ENCODE data around the gene PDF. TPM values are rescaled to one million over a fixed set of nuclear protein-coding genes. Genes with fewer than 3 reads are reported as not detected.

PDF gene
- total and polyA plus RNA-seq, 2 of the 13 experiments (the other 11 are each of a cell fraction or from before 2014, with no cell fraction given) = 12.4 to 48.8 TPM

DNA sequence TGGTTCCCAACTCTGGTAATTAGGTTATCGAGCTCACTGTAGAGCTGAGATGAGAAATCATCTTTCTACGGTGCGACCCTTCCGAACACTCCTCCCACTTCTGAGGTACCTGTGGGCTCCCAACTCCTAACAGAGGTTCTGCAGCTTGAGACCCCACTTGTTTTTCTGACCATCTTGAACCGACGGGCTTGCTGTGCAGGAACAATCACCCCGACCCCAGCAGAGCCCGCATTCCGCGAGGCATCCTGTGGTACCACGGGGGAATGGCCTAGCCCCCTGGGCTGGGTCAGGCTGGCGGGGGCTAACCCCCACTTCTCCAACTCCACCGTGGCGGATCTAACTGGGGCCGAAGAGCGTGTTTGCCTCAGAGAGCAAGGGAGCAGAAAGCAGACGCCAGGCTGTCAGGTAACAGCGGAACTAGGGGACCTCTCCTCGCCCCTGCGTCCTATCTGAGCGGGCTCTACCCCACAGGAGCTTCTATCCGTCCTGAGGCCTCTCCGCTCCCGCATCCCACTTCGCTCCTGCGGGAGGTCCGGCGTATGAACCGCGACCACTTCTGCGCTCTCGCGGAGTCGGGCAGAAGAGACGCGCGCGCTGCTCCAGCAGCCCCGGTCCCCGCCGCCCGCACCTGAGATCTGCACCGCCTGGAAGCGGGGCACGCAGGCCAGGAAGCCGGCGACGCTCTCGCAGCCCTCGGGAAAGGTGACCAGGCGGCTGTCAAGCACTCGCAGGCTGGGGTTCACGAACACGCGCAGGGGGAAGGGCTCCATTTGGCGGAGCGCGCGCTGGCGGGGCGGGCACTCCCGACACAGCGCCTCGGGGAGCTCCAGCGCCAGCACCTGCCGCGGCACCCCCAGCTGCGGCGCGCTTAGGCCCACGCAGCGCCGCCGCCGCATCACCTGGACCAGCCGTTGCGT lies 761 bp downstream of the PDF start (continued):
- TF ChIP-seq, protein P1, sequence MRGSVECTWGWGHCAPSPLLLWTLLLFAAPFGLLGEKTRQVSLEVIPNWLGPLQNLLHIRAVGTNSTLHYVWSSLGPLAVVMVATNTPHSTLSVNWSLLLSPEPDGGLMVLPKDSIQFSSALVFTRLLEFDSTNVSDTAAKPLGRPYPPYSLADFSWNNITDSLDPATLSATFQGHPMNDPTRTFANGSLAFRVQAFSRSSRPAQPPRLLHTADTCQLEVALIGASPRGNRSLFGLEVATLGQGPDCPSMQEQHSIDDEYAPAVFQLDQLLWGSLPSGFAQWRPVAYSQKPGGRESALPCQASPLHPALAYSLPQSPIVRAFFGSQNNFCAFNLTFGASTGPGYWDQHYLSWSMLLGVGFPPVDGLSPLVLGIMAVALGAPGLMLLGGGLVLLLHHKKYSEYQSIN (CRISPR knock-in tag; IDR thresholded peaks at IDR 0.05; ENCODE audit: borderline replicate concordance) = no peak
- TF ChIP-seq ZNF772 (CRISPR knock-in tag; IDR thresholded peaks at IDR 0.05) (0 out of 2 replicates have a peak, but pooled peaks have one; percentile 50), ZNF547 (CRISPR knock-in tag; IDR thresholded peaks at IDR 0.05) (no peak), TBX3 (IDR thresholded peaks at IDR 0.05; ENCODE audit: borderline replicate concordance) (no peak), NCOA1 (CRISPR knock-in tag; IDR thresholded peaks at IDR 0.05) (no peak), E2F5 (CRISPR knock-in tag; conservative IDR thresholded peaks at IDR 0.05) (no peak), ZBTB38 (CRISPR knock-in tag; IDR thresholded peaks at IDR 0.05) (no peak), SRY (CRISPR knock-in tag; IDR thresholded peaks at IDR 0.05) (no peak; the same call in 1 of the 2 replicates), ZNF512B (CRISPR knock-in tag; IDR thresholded peaks at IDR 0.05; ENCODE audit: borderline replicate concordance) (0 out of 2 replicates have a peak, but pooled peaks have one; percentile 70), USF2 (IDR thresholded peaks at IDR 0.05; ENCODE audit: low read depth, low read length) (no peak), USF2 (CRISPR knock-in tag; IDR thresholded peaks at IDR 0.05; ENCODE audit: borderline replicate concordance) (no peak; the same call in 1 of the 2 replicates), ZNF670 (CRISPR knock-in tag; IDR thresholded peaks at IDR 0.05; ENCODE audit: borderline replicate concordance) (peak; percentile 67; the same call in 1 of the 2 replicates), PITX1 (CRISPR knock-in tag; IDR thresholded peaks at IDR 0.05) (peak; percentile 40; the same call in 1 of the 2 replicates), ZNF276 (CRISPR knock-in tag; IDR thresholded peaks at IDR 0.05; ENCODE audit: low read depth) (no peak), RBAK (CRISPR knock-in tag; IDR thresholded peaks at IDR 0.05) (0 out of 2 replicates have a peak, but pooled peaks have one; percentile 21), KDM1A (CRISPR knock-in tag; IDR thresholded peaks at IDR 0.05) (no peak), TRIM22 (IDR thresholded peaks at IDR 0.05) (no peak), FOSL1 (CRISPR knock-in tag; IDR thresholded peaks at IDR 0.05; ENCODE audit: borderline replicate concordance) (no peak)
